Common myeloid progenitor, CD34-positive (primary cell): ENCODE data around the gene SMOC2.

Experiments
- CTCF ChIA-PET: fragments of 350-600 bp; sonication (Branson Sonifier 250); formaldehyde crosslinking; loops from one replicate; lab custom pipeline; 2021; ENCODE audit warnings: antibody characterized with exemption; lab: Charles Lee
- POLR2A ChIA-PET: fragments of 350-600 bp; sonication (Branson Sonifier 250); formaldehyde crosslinking; loops from one replicate; lab custom pipeline; 2021; ENCODE audit warnings: antibody characterized with exemption; lab: Charles Lee
- DNase-seq, 3 donors: peaks; one replicate each; pipeline versions ENCODE4 v3.0.0 to v3.0.0-alpha.2; 2013
- H3K27ac ChIP-seq, 2 experiments: 1 replicate in 1 of 2; 2 replicates in 1 of 2; pipeline ENCODE4 v1.7.0; 2013; ENCODE audit warnings: inconsistent platforms in 2 of 2, low read length in 2 of 2, mild to moderate bottlenecking in 2 of 2, low read depth in 1 of 2, moderate library complexity in 1 of 2; ENCODE audit not compliant: severe bottlenecking in 2 of 2, insufficient read depth in 1 of 2, poor library complexity in 1 of 2
- H3K27me3 ChIP-seq, 5 experiments: replicated peaks in 2 of 5; 1 replicate in 3 of 5; 2 replicates in 2 of 5; pipeline versions ENCODE4 v1.6.1 to v1.7.0; 2013; ENCODE audit warnings: low read length in 4 of 5, mild to moderate bottlenecking in 2 of 5, moderate library complexity in 2 of 5, inconsistent platforms in 1 of 5; ENCODE audit not compliant: insufficient read depth in 5 of 5, control insufficient read depth in 4 of 5
- H3K36me3 ChIP-seq, 4 experiments: 1 replicate in 2 of 4; 2 replicates in 2 of 4; pipeline versions ENCODE4 v1.6.1 to v1.7.0; 2013; ENCODE audit warnings: low read length in 3 of 4, control low read depth in 1 of 4, mild to moderate bottlenecking in 1 of 4; ENCODE audit not compliant: control insufficient read depth in 4 of 4, insufficient read depth in 4 of 4
- H3K4me1 ChIP-seq, 4 experiments: 1 replicate in 3 of 4; 2 replicates in 1 of 4; pipeline versions ENCODE4 v1.6.1 to v1.7.1; 2013; ENCODE audit warnings: low read length in 3 of 4, mild to moderate bottlenecking in 3 of 4, control low read depth in 1 of 4, inconsistent platforms in 1 of 4, moderate library complexity in 1 of 4; ENCODE audit not compliant: control insufficient read depth in 4 of 4, insufficient read depth in 4 of 4; ENCODE audit errors: control extremely low read depth in 1 of 4
- H3K4me3 ChIP-seq, 7 experiments: 1 replicate in 4 of 7; 2 replicates in 3 of 7; pipeline versions ENCODE4 v1.5.1 to v1.7.0; 2013; ENCODE audit warnings: mild to moderate bottlenecking in 7 of 7, low read length in 6 of 7, moderate library complexity in 6 of 7, inconsistent platforms in 2 of 7, low read depth in 2 of 7, control low read depth in 1 of 7; ENCODE audit not compliant: insufficient read depth in 4 of 7, control insufficient read depth in 1 of 7; ENCODE audit errors: extremely low read depth in 1 of 7
- H3K9me3 ChIP-seq, 5 experiments: 1 replicate in 4 of 5; 2 replicates in 1 of 5; pipeline versions ENCODE4 v1.6.1 to v1.7.1; 2013; ENCODE audit warnings: low read length in 4 of 5, mild to moderate bottlenecking in 2 of 5, inconsistent platforms in 1 of 5, low read depth in 1 of 5, moderate library complexity in 1 of 5; ENCODE audit not compliant: control insufficient read depth in 4 of 5, insufficient read depth in 2 of 5; ENCODE audit errors: control extremely low read depth in 1 of 5
- WGBS: methylation state at CpG from one replicate; pipeline ENCODE4 v1.1.5; 2013; ENCODE audit not compliant: insufficient coverage; 5-methylcytosine and 5-hydroxymethylcytosine counted together

Gene SMOC2

DNA sequence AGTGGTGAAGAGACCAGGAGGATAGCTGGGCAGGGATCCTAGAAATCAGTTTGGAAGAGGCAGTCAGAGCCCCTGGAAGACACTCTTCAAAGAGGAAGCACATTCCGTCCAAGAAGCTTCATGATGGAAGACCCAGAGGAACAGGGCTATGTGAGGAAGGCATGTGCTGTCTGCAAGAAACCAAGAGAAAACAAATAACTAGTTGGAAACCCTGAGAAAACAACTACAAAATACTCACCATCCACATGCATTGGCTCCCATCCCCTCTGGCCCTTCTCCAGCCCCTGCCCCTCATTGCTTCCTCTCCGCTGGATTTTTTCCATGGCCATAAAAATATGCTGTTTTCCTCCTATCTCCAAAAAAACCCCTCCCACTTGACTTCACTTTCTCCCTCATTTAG lies 40.9 kb upstream of the SMOC2 start:
- peaks cover 0 to 6% (median 0%) of the 10 kb centered on the region in 5 experiments for H3K27me3 ChIP-seq
- ChIA-PET POLR2A (no interaction called here), CTCF (no interaction called here)
- H3K4me1 ChIP-seq = no peaks in the 10 kb centered on the region
- H3K36me3 ChIP-seq = no peaks in the 10 kb centered on the region
- H3K27ac ChIP-seq = no peak overlapping the region
- H3K4me3 ChIP-seq = no peak overlapping the region
- no peak for DNase-seq
- H3K9me3 ChIP-seq = peaks cover 0 to 3% (median 0%) of the 10 kb centered on the region in 5 experiments
- WGBS = 83% methylated on average over 2 of the region's 2 CpGs

DNA sequence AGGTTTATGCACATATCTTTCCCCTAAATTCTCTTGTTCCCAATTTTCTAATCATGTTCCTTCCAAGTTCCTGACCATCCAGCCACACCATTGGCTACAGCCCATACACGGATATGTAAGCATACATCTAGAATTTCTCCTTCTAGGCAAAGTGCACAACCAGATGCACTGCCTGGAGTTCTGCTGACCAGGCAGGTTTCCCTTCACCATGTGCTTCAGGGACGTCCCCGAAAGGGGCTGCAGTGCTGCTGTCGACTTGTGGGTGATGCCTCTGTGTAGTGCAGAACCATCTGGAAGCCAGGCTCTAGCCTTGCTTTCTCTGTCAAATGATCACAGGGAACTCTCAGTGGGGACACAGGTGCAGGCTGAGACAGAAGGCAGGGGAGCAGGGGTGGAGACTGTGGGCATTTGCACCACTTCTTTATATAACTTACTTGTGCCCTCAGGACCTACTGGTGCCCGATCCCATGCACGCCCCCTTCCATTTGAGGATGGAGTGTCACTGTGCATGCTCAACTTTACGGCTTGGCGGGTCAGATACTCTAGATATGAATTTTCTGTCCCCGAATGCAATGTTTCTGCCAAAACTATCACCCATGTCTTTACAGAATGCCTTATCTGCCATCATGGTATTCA lies 37.5 kb upstream of the SMOC2 start:
- H3K27me3 ChIP-seq = peaks cover 0 to 4% (median 0%) of the 10 kb centered on the region in 5 experiments
- CTCF ChIA-PET = no interaction called here
- 89% methylated on average over 7 of the region's 9 CpGs for WGBS
- H3K4me1 ChIP-seq = no peaks in the 10 kb centered on the region
- H3K27ac ChIP-seq = no peak overlapping the region
- POLR2A ChIA-PET = no interaction called here
- no peak overlapping the region for H3K4me3 ChIP-seq
- no peak for DNase-seq
- H3K36me3 ChIP-seq = no peaks in the 10 kb centered on the region
- peaks cover 0 to 3% (median 0%) of the 10 kb centered on the region in 5 experiments for H3K9me3 ChIP-seq

DNA sequence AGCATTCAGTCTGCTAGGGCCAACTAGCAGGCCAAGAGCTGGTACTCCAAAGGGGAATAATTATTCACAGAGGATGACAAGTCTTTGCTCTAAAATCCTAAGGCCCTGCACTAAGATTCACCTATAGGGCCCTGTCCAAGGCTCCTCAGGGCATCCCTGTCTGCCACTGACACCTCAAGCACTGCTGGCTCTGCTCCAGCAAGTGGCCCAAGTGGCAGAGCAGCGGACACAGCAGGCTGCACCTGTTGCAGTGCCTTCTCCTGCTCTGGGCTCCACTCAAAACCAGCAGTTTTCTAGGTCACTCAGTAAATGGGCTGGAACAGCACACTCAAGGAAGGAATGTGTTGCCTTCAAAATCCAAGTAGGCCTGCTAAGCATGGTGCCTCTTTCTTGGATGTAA lies 36.4 kb upstream of the SMOC2 start:
- CTCF ChIA-PET = no interaction called here
- Histone ChIP-seq H3K9me3 (peaks cover 0 to 3% (median 0%) of the 10 kb centered on the region in 5 experiments), H3K27ac (no peak overlapping the region), H3K36me3 (no peaks in the 10 kb centered on the region), H3K27me3 (peaks cover 0 to 4% (median 0%) of the 10 kb centered on the region in 5 experiments), H3K4me3 (no peak overlapping the region), H3K4me1 (no peaks in the 10 kb centered on the region)
- POLR2A ChIA-PET = no interaction called here
- DNase-seq = no peak
- 100% methylated on average over 1 of the region's 1 CpG for WGBS

DNA sequence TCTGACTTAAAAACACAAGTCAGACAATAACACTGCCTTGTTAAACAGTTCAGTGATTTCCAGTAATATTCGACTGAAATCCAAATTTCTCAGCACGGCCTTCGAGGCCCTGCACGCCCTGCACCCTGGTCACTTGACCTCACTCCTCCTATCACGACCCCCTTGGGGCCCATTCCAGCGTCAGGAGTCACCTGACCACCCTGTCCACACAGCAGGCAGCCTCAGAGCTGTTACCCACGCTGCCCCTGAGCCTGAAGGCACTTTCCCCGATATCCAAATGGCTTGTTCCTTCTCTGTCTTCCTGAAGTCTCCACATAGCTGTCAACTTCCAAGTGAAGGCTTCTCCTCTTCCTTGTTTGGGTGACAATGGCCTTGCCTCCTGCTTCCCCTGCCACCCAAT lies 33.1 kb upstream of the SMOC2 start:
- Histone ChIP-seq H3K9me3 (no peaks in the 10 kb centered on the region), H3K4me1 (no peaks in the 10 kb centered on the region), H3K4me3 (no peak overlapping the region), H3K27ac (no peak overlapping the region), H3K27me3 (peaks cover 0 to 4% (median 0%) of the 10 kb centered on the region in 5 experiments), H3K36me3 (no peaks in the 10 kb centered on the region)
- CTCF ChIA-PET = interaction anchor here (1.6 kb wide), 1 partner anchor 38 kb away, joined by 3 read pairs; no protein-coding TSS in a partner anchor
- POLR2A ChIA-PET = no interaction called here
- DNase-seq = no peak
- 93% methylated on average over 7 of the region's 8 CpGs for WGBS

DNA sequence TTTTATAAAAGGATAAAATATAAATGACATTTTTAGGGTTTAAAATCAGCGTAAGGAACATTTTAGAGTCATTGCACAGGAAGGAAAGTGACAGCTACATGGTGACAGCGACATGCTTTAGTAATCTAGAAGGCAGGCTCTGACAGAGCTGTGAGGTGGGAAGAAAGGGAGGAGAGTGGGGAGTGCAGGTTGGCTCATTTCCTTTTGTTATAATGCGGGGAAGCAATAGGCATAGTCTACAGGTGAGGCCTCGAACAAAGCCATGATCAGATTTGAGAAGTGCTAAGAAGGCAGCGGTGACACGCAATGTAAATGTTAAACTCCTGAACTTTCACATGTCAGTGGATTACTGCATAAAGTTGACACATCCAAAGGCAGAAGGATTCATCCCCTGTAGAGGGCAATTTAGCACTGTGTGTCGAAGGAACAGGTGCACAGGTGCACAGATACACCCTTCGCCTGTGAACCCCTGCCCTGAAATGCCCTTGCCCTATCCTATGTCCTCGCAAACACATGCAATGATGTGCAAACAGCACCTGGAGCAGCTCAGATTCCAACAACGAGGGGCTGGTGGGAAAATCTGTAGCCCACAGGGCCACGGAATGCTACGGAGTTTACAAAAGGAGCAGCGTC lies 32.4 kb upstream of the SMOC2 start:
- ChIA-PET POLR2A (no interaction called here), CTCF (interaction anchor here (1.6 kb wide), 1 partner anchor 39 kb away, joined by 3 read pairs; no protein-coding TSS in a partner anchor)
- no peaks in the 10 kb centered on the region for H3K4me1 ChIP-seq
- H3K36me3 ChIP-seq = no peaks in the 10 kb centered on the region
- H3K4me3 ChIP-seq = no peak overlapping the region
- peaks cover 0 to 4% (median 0%) of the 10 kb centered on the region in 5 experiments for H3K27me3 ChIP-seq
- no peaks in the 10 kb centered on the region for H3K9me3 ChIP-seq
- 84% methylated on average over 13 of the region's 13 CpGs for WGBS
- no peak overlapping the region for H3K27ac ChIP-seq
- DNase-seq = no peak

DNA sequence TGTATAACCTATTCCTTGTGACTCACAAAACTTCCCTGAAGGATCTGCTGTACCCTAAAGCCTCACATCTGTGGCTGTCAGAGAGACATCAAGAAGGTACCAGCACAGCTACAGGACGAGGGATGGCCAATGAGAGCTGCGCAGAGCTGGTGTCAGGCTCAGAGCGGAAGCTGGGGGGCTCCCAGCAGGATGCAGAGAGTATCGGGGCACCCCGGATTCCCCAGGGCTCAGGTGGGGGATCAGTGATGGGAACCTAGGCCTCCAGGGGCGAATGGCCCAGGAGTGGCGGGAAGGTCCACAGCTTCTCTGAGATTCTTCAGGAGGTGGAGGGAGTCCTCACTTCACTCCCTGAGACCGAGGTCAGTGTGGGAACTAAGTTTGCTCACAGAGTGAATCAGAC lies 30.9 kb upstream of the SMOC2 start:
- Histone ChIP-seq H3K4me1 (no peaks in the 10 kb centered on the region), H3K4me3 (no peak overlapping the region), H3K27me3 (peaks cover 0 to 3% (median 0%) of the 10 kb centered on the region in 5 experiments), H3K36me3 (no peaks in the 10 kb centered on the region), H3K27ac (no peak overlapping the region), H3K9me3 (no peaks in the 10 kb centered on the region)
- CTCF ChIA-PET = no interaction called here
- POLR2A ChIA-PET = no interaction called here
- DNase-seq = no peak
- 90% methylated on average over 7 of the region's 8 CpGs for WGBS

DNA sequence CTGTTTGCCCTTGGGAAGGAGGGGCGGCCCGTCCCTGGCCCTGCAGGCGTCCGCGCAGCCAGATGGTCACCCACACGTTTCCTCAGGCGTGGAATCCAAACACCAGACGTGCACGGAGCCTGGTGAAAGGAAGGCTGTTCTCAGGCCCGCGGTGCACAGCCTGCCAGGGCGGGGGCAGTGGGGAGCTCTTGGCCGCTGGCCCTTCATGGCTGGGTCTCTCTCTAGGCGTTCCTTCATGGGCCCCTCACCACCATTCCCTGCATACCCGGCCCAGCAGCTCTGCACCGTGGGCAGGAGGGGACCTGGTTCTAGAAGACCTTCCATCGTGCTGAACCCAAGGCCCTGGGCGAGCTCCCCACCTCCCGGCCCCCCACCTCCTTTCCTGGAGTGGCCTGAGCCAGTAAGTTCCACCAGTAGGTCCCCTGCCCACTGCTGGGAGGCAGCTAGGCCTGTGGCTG lies 30.4 kb upstream of the SMOC2 start:
- ChIA-PET POLR2A (no interaction called here), CTCF (no interaction called here)
- no peak for DNase-seq
- H3K4me3 ChIP-seq = no peak overlapping the region
- no peaks in the 10 kb centered on the region for H3K4me1 ChIP-seq
- 93% methylated on average over 18 of the region's 19 CpGs for WGBS
- H3K9me3 ChIP-seq = no peaks in the 10 kb centered on the region
- H3K27ac ChIP-seq = no peak overlapping the region
- no peaks in the 10 kb centered on the region for H3K36me3 ChIP-seq
- peaks cover 0 to 5% (median 0%) of the 10 kb centered on the region in 5 experiments for H3K27me3 ChIP-seq
